AG04450 (cell line): ENCODE data around the gene MOV10. TPM values are rescaled to one million over a fixed set of nuclear protein-coding genes. Genes with fewer than 3 reads are reported as not detected.
A peak's percentile ranks its signal among the peaks of the same experiment; 100 is the strongest.

ENCODE experiments used
- CTCF ChIA-PET: fragments of 300-600, 350-600 bp; formaldehyde crosslinking; extraction: SDS; loops from one replicate; lab custom pipeline; 2022; ENCODE audit warnings: antibody characterized with exemption, inconsistent platforms; lab: Charles Lee
- POLR2A ChIA-PET: fragments of 350-600 bp; formaldehyde crosslinking; extraction: SDS; loops from one replicate; lab custom pipeline; 2021; ENCODE audit warnings: antibody characterized with exemption, inconsistent platforms; lab: Yijun Ruan, JAX
- DNase-seq: peaks from one replicate; pipeline ENCODE4 v3.0.0-alpha.2; 2011; ENCODE audit warnings: low read depth, low spot score
- H3K27ac ChIP-seq: one replicate; pipeline ENCODE4 v1.5.1; 2012; ENCODE audit warnings: low read depth, low read length, control low read depth
- H3K27me3 ChIP-seq: one replicate; pipeline ENCODE4 v1.6.0; 2012; ENCODE audit warnings: low read length; ENCODE audit not compliant: control insufficient read depth, insufficient read depth
- H3K4me3 ChIP-seq: 2 replicates; pipeline ENCODE4 v1.5.1; 2011; ENCODE audit warnings: mild to moderate bottlenecking, low read depth, low read length, control low read depth
- H3K9me3 ChIP-seq: 2 replicates; pipeline ENCODE4 v1.5.1; 2012; ENCODE audit warnings: low read length; ENCODE audit not compliant: control insufficient read depth, insufficient read depth
- polyA plus RNA-seq: library from polyadenylated mRNA; depleted of rRNA; stranded (reverse); fragments of >200 nt; gene quantifications from 2 replicates; pipeline ENCODE4 v1.2.3, GENCODE V29; 2011
- TF ChIP-seq, protein P1 (sequence below): IDR thresholded peaks from 2 replicates; pipeline ENCODE4 v1.5.1; 2011; ENCODE audit warnings: low read depth, low read length, control low read depth, inconsistent platforms

The MOV10 gene
- polyA plus RNA-seq, 1 experiment = 58.1 TPM

DNA sequence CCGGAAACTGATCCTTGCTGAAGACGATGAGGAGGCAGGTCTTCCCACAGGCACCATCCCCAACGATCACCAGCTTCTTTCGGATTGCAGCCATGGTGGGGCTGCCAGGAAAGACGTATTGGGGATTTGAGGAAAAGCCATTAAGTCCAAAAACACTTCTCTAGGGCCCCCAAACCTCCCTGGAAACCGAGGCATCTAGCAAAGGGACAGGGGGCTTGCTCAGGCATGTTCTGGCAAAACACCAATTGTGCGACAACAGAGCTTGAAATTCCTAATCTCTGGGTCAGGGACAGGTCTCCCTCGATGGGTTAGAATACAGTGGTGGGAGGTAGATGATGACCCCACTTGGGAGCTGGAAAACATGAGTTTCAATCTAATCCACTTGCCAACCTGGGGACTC, 29.2 kb downstream of the MOV10 start:
- Histone ChIP-seq H3K4me3 (no peak overlapping the region), H3K27ac (no peak overlapping the region), H3K27me3 (no peaks in the 10 kb centered on the region), H3K9me3 (no peaks in the 10 kb centered on the region)
- POLR2A ChIA-PET = interaction anchor here (2.0 kb wide), 1 partner anchor 29 kb away, joined by 25 read pairs; the partner anchor contains the start of gene MOV10
- DNase-seq = no peak
- TF ChIP-seq, protein P1, sequence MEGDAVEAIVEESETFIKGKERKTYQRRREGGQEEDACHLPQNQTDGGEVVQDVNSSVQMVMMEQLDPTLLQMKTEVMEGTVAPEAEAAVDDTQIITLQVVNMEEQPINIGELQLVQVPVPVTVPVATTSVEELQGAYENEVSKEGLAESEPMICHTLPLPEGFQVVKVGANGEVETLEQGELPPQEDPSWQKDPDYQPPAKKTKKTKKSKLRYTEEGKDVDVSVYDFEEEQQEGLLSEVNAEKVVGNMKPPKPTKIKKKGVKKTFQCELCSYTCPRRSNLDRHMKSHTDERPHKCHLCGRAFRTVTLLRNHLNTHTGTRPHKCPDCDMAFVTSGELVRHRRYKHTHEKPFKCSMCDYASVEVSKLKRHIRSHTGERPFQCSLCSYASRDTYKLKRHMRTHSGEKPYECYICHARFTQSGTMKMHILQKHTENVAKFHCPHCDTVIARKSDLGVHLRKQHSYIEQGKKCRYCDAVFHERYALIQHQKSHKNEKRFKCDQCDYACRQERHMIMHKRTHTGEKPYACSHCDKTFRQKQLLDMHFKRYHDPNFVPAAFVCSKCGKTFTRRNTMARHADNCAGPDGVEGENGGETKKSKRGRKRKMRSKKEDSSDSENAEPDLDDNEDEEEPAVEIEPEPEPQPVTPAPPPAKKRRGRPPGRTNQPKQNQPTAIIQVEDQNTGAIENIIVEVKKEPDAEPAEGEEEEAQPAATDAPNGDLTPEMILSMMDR = no peak
- CTCF ChIA-PET = interaction anchor here (0.6 to 3.0 kb wide), 3 partner anchors 12 to 1024 kb away, joined by 4 to 29 read pairs (median 12); partner anchors contain the start of gene PPM1J

DNA sequence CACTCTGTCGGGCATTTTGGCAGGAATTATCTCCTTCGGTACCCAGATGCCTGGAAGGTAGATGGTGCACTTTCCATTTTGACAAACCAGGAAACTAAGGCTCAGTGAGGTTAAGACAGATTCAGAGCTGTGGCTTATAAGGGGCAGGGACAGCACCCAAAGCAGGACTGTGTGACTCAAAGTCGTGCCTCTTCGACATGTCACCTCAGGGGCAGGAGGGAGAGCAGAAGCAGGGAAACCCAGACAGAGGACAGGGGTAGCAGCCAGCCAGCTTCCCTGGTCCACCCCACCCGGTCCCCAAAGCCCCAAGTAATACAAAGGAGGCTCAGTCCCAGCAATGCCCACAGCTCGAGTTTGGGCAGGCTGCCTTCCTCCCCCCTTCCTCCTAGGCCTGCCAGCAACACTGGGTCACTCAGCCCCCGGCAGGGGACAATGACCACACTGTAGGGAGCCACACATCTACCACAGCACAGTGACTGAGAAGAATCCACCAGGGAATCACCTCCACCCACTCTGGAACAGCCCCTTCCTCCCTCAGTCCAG, 30.0 kb downstream of the MOV10 start:
- peak overlapping the region; percentile 88 for H3K4me3 ChIP-seq
- peak overlapping the region; percentile 78 for H3K27ac ChIP-seq
- no peak for DNase-seq
- H3K27me3 ChIP-seq = no peaks in the 10 kb centered on the region
- CTCF ChIA-PET = interaction anchor here (0.6 to 3.0 kb wide), 6 partner anchors 12 to 1123 kb away, joined by 3 to 29 read pairs (median 4); partner anchors contain the start of genes LRIG2 and PPM1J
- TF ChIP-seq, protein P1 = no peak
- POLR2A ChIA-PET = interaction anchor here (0.7 to 2.0 kb wide), 6 partner anchors 10 to 310 kb away, joined by 3 to 25 read pairs (median 6); partner anchors contain the start of genes MOV10, PPM1J and SLC16A1
- no peaks in the 10 kb centered on the region for H3K9me3 ChIP-seq

DNA sequence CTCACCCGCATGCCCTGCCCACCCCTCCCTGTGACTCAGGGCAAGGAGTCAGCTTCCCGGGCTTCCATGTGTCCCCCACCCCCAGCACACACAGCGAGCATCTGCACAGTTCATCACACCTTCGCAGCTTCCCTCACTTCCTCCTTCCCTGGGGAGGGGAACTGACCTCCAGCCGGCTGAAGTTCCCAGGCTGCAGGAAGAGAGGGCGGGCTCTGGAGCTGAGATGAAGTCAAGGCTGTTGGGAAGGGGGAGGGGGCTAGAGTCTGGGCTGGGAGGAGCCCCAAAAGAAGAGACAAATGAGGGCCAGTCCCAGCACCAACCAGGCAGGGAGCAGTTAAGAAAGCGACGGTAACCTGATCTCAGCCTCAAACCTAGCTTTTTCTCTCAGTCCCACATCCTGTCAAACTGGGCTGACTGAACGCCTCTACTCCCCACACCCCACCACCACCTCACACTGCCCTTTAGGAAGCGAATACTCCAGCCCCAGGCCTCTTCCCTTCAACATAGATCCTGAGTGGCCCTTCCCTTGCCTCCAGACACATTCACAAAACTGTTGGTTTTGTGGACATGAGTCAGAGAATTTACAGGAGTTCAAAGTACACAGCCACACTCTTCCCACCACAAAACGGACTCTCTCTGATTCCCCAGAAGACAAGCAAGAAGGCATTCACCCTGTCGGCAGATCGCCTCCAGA, 30.6 kb downstream of the MOV10 start:
- CTCF ChIA-PET = interaction anchor here (0.6 to 3.0 kb wide), 6 partner anchors 11 to 1123 kb away, joined by 3 to 29 read pairs (median 4); partner anchors contain the start of genes LRIG2 and PPM1J
- Histone ChIP-seq H3K27me3 (no peaks in the 10 kb centered on the region), H3K4me3 (peak overlapping the region; percentile 88), H3K27ac (peak overlapping the region; percentile 78), H3K9me3 (no peaks in the 10 kb centered on the region)
- DNase-seq = peak; percentile 85
- POLR2A ChIA-PET = interaction anchor here (0.7 to 2.0 kb wide), 6 partner anchors 10 to 311 kb away, joined by 3 to 25 read pairs (median 6); partner anchors contain the start of genes MOV10, PPM1J and SLC16A1
- TF ChIP-seq, protein P1 = no peak

DNA sequence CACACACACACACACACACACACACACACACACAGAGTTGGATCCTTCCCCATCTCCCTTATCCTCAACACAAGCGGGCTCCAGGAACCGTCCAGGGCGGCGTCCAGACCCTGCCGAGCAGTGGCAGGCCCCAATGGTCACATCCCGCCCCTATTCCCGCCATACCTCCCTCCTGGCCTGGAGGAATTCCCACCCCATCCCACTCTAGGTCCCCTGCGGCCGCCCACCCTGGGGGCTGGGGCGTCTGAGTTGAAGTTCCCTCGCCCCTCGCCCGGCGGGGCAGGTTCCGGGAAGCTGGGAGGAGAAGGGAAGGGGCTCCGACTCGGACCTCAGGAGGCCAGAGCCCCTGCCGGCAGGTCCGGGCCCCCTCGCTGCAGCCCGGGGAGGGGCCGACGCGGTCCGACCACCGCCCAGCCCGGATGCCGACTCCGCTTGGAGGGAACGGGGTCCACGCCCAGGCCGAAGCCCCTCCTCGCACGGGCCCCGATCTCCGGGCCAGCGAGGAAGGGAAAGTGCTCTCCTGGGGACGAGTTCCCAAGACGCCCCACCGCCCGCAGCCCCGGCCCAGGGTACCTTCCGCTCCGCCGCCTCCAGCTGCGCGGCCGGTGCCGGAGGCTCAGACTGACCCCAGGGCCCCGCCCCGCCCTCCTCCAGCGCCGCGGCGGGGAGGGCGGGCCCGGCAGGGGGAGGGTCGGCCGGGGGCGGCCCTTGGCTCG, 32.2 kb downstream of the MOV10 start, which contains the start of gene RHOC:
TSS of gene RHOC (minus strand) at position 623 of the 716 bp plus-strand sequence. CDS start 3,328 bp downstream, outside the sequence.
- TF ChIP-seq, protein P1 = no peak
- H3K9me3 ChIP-seq = no peaks in the 10 kb centered on the region
- POLR2A ChIA-PET = interaction anchor here (0.7 kb wide), 1 partner anchor 36 kb away, joined by 3 read pairs; no protein-coding TSS in a partner anchor
- peak within 1 kb of the TSS; percentile 88 for H3K4me3 ChIP-seq
- peak within 1 kb of the TSS; percentile 74 for H3K27ac ChIP-seq
- CTCF ChIA-PET = interaction anchor here (1.4 to 2.8 kb wide), 2 partner anchors 9 to 92 kb away, joined by 6 to 17 read pairs; partner anchors contain the start of gene PPM1J
- no peak for DNase-seq
- H3K27me3 ChIP-seq = no peaks in the 10 kb centered on the region
